ENCODE data around the gene CAMTA1.

CAMTA1 gene

GRCh38 chr1:6871300-6871972 is 86.2 kb downstream of the CAMTA1 start:
- DNase-seq (ENCODE audit: low read depth) = no peak
- TF ChIP-seq CTCF (conservative IDR thresholded peaks at IDR 0.05; ENCODE audit: low read depth, low read length) = no peak
- no peak overlapping the region for H3K4me3 ChIP-seq (ENCODE audit: low read length)

- TF ChIP-seq CTCF (conservative IDR thresholded peaks at IDR 0.05; ENCODE audit: low read depth, low read length) = no peak
- no peak for DNase-seq (ENCODE audit: low read depth)
Measured at GRCh38 chr1:6872573-6873261, 87.5 kb downstream of the CAMTA1 start.

GRCh38 chr1:6873298-6874015 is 88.2 kb downstream of the CAMTA1 start:
- DNase-seq (ENCODE audit: low read depth) = no peak
- no peak overlapping the region for H3K4me3 ChIP-seq (ENCODE audit: low read length)
- TF ChIP-seq CTCF (conservative IDR thresholded peaks at IDR 0.05; ENCODE audit: low read depth, low read length) = no peak

More at GRCh38 chr1:6872573-6873261, 87.5 kb downstream of the CAMTA1 start:
- no peak overlapping the region for H3K4me3 ChIP-seq (ENCODE audit: low read length)

- no peak for TF ChIP-seq CTCF (conservative IDR thresholded peaks at IDR 0.05; ENCODE audit: low read depth, low read length)
- no peak for DNase-seq (ENCODE audit: low read depth)
- H3K4me3 ChIP-seq (ENCODE audit: low read length) = no peak overlapping the region
Measured at GRCh38 chr1:6874298-6874697, 89.0 kb downstream of the CAMTA1 start.

- TF ChIP-seq CTCF (conservative IDR thresholded peaks at IDR 0.05; ENCODE audit: low read depth, low read length) = no peak
- no peak for DNase-seq (ENCODE audit: low read depth)
- no peak overlapping the region for H3K4me3 ChIP-seq (ENCODE audit: low read length)
Measured at GRCh38 chr1:6880951-6881690, 95.9 kb downstream of the CAMTA1 start.

- no peak for TF ChIP-seq CTCF (conservative IDR thresholded peaks at IDR 0.05; ENCODE audit: low read depth, low read length)
- no peak overlapping the region for H3K4me3 ChIP-seq (ENCODE audit: low read length)
- DNase-seq (ENCODE audit: low read depth) = no peak
Measured at GRCh38 chr1:6882414-6882813, 97.2 kb downstream of the CAMTA1 start.

Measured in retinal pigment epithelial cell (primary cell).